GM12878 (cell line): Measurements from ENCODE around the gene FSTL4. TPM values are rescaled to one million over a fixed set of nuclear protein-coding genes. Genes with fewer than 3 reads are reported as not detected.

ENCODE experiments used
- ATAC-seq: fragments of 200-7000 bp; cut with Tn5 transposase; 3 replicates; pipeline ENCODE4 v1.9.1; 2020; ENCODE audit warnings: mild to moderate bottlenecking, moderate library complexity
- BruUV-seq: library from RNA; stranded (reverse); fragments of 400-500 nt; replicated peaks from 2 replicates; lab custom pipeline; 2021; lab: Mats Ljungman, UMichigan
- CTCF ChIA-PET: fragments of 300-600 bp; sonication (Branson Sonifier 250); formaldehyde crosslinking; extraction: SDS; loops from one replicate; lab custom pipeline; 2021; ENCODE audit warnings: inconsistent platforms; lab: Yijun Ruan, JAX
- POLR2A ChIA-PET: fragments of 350-600 bp; formaldehyde crosslinking; extraction: SDS; loops from one replicate; lab custom pipeline; 2021; ENCODE audit warnings: inconsistent platforms; lab: Charles Lee
- RAD21 ChIA-PET: fragments of 300-600 bp; sonication (Branson Sonifier 250); formaldehyde crosslinking; loops from one replicate; lab custom pipeline; 2023; ENCODE audit warnings: antibody characterized with exemption; ENCODE audit not compliant: unreplicated experiment; lab: Charles Lee
- SMC1A ChIA-PET: fragments of 300-600 bp; sonication (Branson Sonifier 250); formaldehyde crosslinking; loops from one replicate; lab custom pipeline; 2023; ENCODE audit not compliant: unreplicated experiment, uncharacterized antibody; lab: Charles Lee
- DNase-seq: peaks from one replicate; pipeline ENCODE4 v3.0.0-alpha.2; 2011; ENCODE audit warnings: low read depth, low spot score
- FAIRE-seq: peaks from 3 replicates; lab custom pipeline; 2011; peaks lifted over from hg19 to GRCh38; lab: Jason Lieb, UNC
- H2AFZ ChIP-seq: 2 replicates; pipeline ENCODE4 v1.6.0; 2011; ENCODE audit warnings: low read depth, low read length, control low read depth; ENCODE audit not compliant: control insufficient read depth
- H3K27ac ChIP-seq: 2 replicates; pipeline ENCODE4 v1.5.1; 2011; ENCODE audit warnings: control low read depth; ENCODE audit not compliant: control insufficient read depth, insufficient read depth
- H3K27me3 ChIP-seq, 2 experiments: replicated peaks in 1 of 2; 2 replicates each; pipeline versions ENCODE4 v1.6.0 to v1.6.1; 2011; ENCODE audit warnings: low read length in 1 of 2; ENCODE audit not compliant: control insufficient read depth in 2 of 2, insufficient read depth in 2 of 2
- H3K36me3 ChIP-seq, 2 experiments: 2 replicates each; pipeline ENCODE4 v1.5.1; 2011; ENCODE audit warnings: low read length in 1 of 2; ENCODE audit not compliant: control insufficient read depth in 2 of 2, insufficient read depth in 2 of 2
- H3K4me1 ChIP-seq: 2 replicates; pipeline ENCODE4 v1.6.1; 2011; ENCODE audit warnings: mild to moderate bottlenecking, low read length, moderate library complexity, mixed read lengths; ENCODE audit not compliant: control insufficient read depth, insufficient read depth
- H3K4me2 ChIP-seq: 2 replicates; pipeline ENCODE4 v1.6.0; 2011; ENCODE audit warnings: control low read depth; ENCODE audit not compliant: control insufficient read depth, insufficient read depth
- H3K4me3 ChIP-seq: fragments of 200-600 bp; sonication (generic); 2 replicates; pipeline ENCODE4 v1.5.1; 2016
- H3K79me2 ChIP-seq: 2 replicates; pipeline ENCODE4 v1.6.0; 2011; ENCODE audit warnings: low read length; ENCODE audit not compliant: control insufficient read depth, insufficient read depth
- H3K9ac ChIP-seq: 2 replicates; pipeline ENCODE4 v1.8.0; 2011; ENCODE audit warnings: low read length, control low read depth, mixed read lengths; ENCODE audit not compliant: control insufficient read depth, insufficient read depth
- H3K9me3 ChIP-seq: replicated peaks from 3 replicates; pipeline ENCODE4 v1.5.1; 2011; ENCODE audit warnings: mild to moderate bottlenecking, low read length; ENCODE audit not compliant: control insufficient read depth, insufficient read depth
- H4K20me1 ChIP-seq: 2 replicates; pipeline ENCODE4 v1.6.0; 2011; ENCODE audit not compliant: control insufficient read depth, insufficient read depth
- IRF3 ChIP-seq: fragments of 450-650 bp; IDR thresholded peaks from 2 replicates; pipeline ENCODE4 v1.6.1; 2014; ENCODE audit warnings: mild to moderate bottlenecking
- IRF5 ChIP-seq: fragments of 450-650 bp; IDR thresholded peaks from 2 replicates; pipeline ENCODE4 v1.6.1; 2017; ENCODE audit warnings: borderline replicate concordance
- JUND ChIP-seq: IDR thresholded peaks from 2 replicates; pipeline ENCODE4 v1.6.1; 2012; ENCODE audit warnings: low read depth, mild to moderate bottlenecking, low read length, improper control_type of control experiment, moderate library complexity
- KAT2A ChIP-seq: conservative IDR thresholded peaks from 2 replicates; pipeline ENCODE4 v1.6.1; 2011; ENCODE audit warnings: low read depth, low read length; ENCODE audit not compliant: control insufficient read depth
- LARP7 ChIP-seq: fragments of 450-650 bp; IDR thresholded peaks from 2 replicates; pipeline ENCODE4 v1.6.1; 2017; ENCODE audit warnings: mild to moderate bottlenecking
- MEF2A ChIP-seq: IDR thresholded peaks from 2 replicates; pipeline ENCODE4 v1.6.1; 2011; ENCODE audit warnings: low read depth, mild to moderate bottlenecking, low read length, moderate library complexity; ENCODE audit not compliant: insufficient read depth
- RELB ChIP-seq: fragments of 450-650 bp; IDR thresholded peaks from 2 replicates; pipeline ENCODE4 v1.6.1; 2017; ENCODE audit warnings: low read depth, mild to moderate bottlenecking, moderate library complexity
- SP1 ChIP-seq: IDR thresholded peaks from one replicate; pipeline ENCODE4 v1.6.1; 2011; ENCODE audit warnings: low read depth, low read length
- ZBED1 ChIP-seq: IDR thresholded peaks from 2 replicates; pipeline ENCODE4 v1.6.1; 2016; ENCODE audit warnings: borderline replicate concordance
- in situ Hi-C: fragments of 300-500 bp; cut with MboI; formaldehyde crosslinking; loops from 9 replicates; pipeline ENCODE4 v1.14.3; 2018; ENCODE audit warnings: mixed read lengths
- intact Hi-C: fragments of 100-400 bp; cut with micrococcal nuclease; formaldehyde crosslinking; loops from one replicate; pipeline ENCODE4 v1.14.2; 2022; ENCODE audit not compliant: unreplicated experiment
- polyA plus RNA-seq, 11 experiments: library from polyadenylated mRNA; depleted of rRNA in 4 of 11; unstranded in 6 of 11; stranded (reverse) in 5 of 11; fragments of >200 nt; fragmentation: Nextera tagmentation in 4 of 11; fragmentation: Illumina TruSeq in 1 of 11; extraction: Ambion mirVana in 4 of 11; extraction: Trizol in 1 of 11; gene quantifications; 1 replicate in 1 of 11; 2 replicates in 10 of 11; pipeline versions ENCODE4 v1.2.1 to v1.2.3, GENCODE V29; 2011 to 2016; ENCODE audit warnings: inconsistent platforms in 2 of 11, missing spikeins in 2 of 11, low read depth in 1 of 11
- total RNA-seq, 4 experiments: library from RNA; depleted of rRNA in 3 of 4; stranded (reverse); fragments of >200 nt in 3 of 4; fragmentation: Illumina TruSeq in 1 of 4; extraction: Trizol in 1 of 4; gene quantifications; 2 replicates each; pipeline versions ENCODE4 v1.2.1 to v1.2.3, GENCODE V29; 2013 to 2021

The FSTL4 gene
- total and polyA plus RNA-seq, 10 of the 15 experiments (the other 5 are each of a cell fraction or from before 2014, with no cell fraction given) = 0.01 to 0.79 (median 0.21) TPM; not detected in 6

GRCh38 chr5:133641683-133642082, 29.3 kb upstream of the FSTL4 start:
- SMC1A ChIA-PET = interaction anchor here (1.0 to 1.5 kb wide), 2 partner anchors 20 to 227 kb away, joined by 3 to 4 read pairs; no protein-coding TSS in a partner anchor
- ATAC-seq (no peak), FAIRE-seq (no peak), DNase-seq (no peak)
- RAD21 ChIA-PET = no interaction called here
- H3K27me3 ChIP-seq = peaks cover 3 to 4% of the 10 kb centered on the region in 2 experiments; a peak in 3 of 4 replicates
- POLR2A ChIA-PET = no interaction called here
- in situ Hi-C loops = no loop called here
- no peak overlapping the region for H3K4me3 ChIP-seq
- CTCF ChIA-PET = interaction anchor here (1.0 to 1.2 kb wide), 2 partner anchors 113 to 228 kb away, joined by 4 read pairs; no protein-coding TSS in a partner anchor
- H4K20me1 ChIP-seq = no peaks in the 10 kb centered on the region
- no peak overlapping the region for H2AFZ ChIP-seq
- H3K79me2 ChIP-seq = no peaks in the 10 kb centered on the region
- no peaks in the 10 kb centered on the region for H3K9me3 ChIP-seq
- BruUV-seq = no TSS peak
- intact Hi-C loops = no loop called here
- no peak overlapping the region for H3K9ac ChIP-seq
- no peaks in the 10 kb centered on the region for H3K4me1 ChIP-seq
- H3K4me2 ChIP-seq = no peak overlapping the region
- no peaks in the 10 kb centered on the region for H3K36me3 ChIP-seq
- TF ChIP-seq JUND = no peak
- TF ChIP-seq ZBED1 = no peak
- no peak for TF ChIP-seq RELB
- no peak for TF ChIP-seq IRF3
- no peak for TF ChIP-seq LARP7
- TF ChIP-seq KAT2A = no peak
- TF ChIP-seq MEF2A = no peak
- no peak for TF ChIP-seq IRF5
- TF ChIP-seq SP1 = no peak
- H3K27ac ChIP-seq = no peak overlapping the region
